H1 (cell line): ENCODE results near the gene EFR3B. TPM values are rescaled to one million over a fixed set of nuclear protein-coding genes. Genes with fewer than 3 reads are reported as not detected.

Experiments used
- CTCF ChIA-PET: fragments of 300-600 bp; sonication (Branson Sonifier 250); formaldehyde crosslinking; loops from one replicate; lab custom pipeline; 2021; ENCODE audit not compliant: partially characterized antibody; lab: Charles Lee
- POLR2A ChIA-PET: fragments of 300-600 bp; sonication (Branson Sonifier 250); formaldehyde crosslinking; loops from one replicate; lab custom pipeline; 2021; ENCODE audit warnings: inconsistent platforms; ENCODE audit not compliant: partially characterized antibody; lab: Charles Lee
- DNase-seq, 2 experiments: peaks; one replicate each; pipeline versions ENCODE4 v3.0.0 to v3.0.0-alpha.2; 2010 to 2022; ENCODE audit warnings: low spot score in 2 of 2, low read depth in 1 of 2, mixed read lengths in 1 of 2
- FAIRE-seq: peaks from 2 replicates; lab custom pipeline; 2011; peaks lifted over from hg19 to GRCh38; lab: Jason Lieb, UNC
- H2AFZ ChIP-seq: 2 replicates; pipeline ENCODE4 v1.8.1; 2012; ENCODE audit warnings: low read length, inconsistent platforms
- H2AK5ac ChIP-seq: 2 replicates; pipeline ENCODE4 v1.6.1; 2013; ENCODE audit warnings: low read depth, low read length
- H2BK120ac ChIP-seq: replicated peaks from 2 replicates; pipeline ENCODE3; 2013; ENCODE audit warnings: low read depth, low read length, inconsistent platforms
- H2BK12ac ChIP-seq: 2 replicates; pipeline ENCODE4 v1.6.1; 2013; ENCODE audit warnings: low read depth, low read length
- H2BK15ac ChIP-seq: 2 replicates; pipeline ENCODE4 v1.6.1; 2013; ENCODE audit warnings: low read length
- H2BK20ac ChIP-seq: 2 replicates; pipeline ENCODE4 v1.6.1; 2013; ENCODE audit warnings: low read length
- H2BK5ac ChIP-seq: 2 replicates; pipeline ENCODE4 v1.6.1; 2013; ENCODE audit warnings: low read depth, low read length
- H3K14ac ChIP-seq: 2 replicates; pipeline ENCODE4 v1.6.1; 2013; ENCODE audit warnings: inconsistent platforms; ENCODE audit not compliant: insufficient read length
- H3K18ac ChIP-seq: 2 replicates; pipeline ENCODE4 v1.6.1; 2013; ENCODE audit warnings: low read length; ENCODE audit errors: extremely low read depth
- H3K23ac ChIP-seq: 2 replicates; pipeline ENCODE4 v1.6.1; 2013; ENCODE audit warnings: inconsistent platforms; ENCODE audit not compliant: insufficient read length
- H3K23me2 ChIP-seq: 2 replicates; pipeline ENCODE4 v1.6.1; 2013; ENCODE audit warnings: low read depth, low read length
- H3K27ac ChIP-seq: 2 replicates; pipeline ENCODE4 v1.6.1; 2011; ENCODE audit warnings: low read depth, low read length, inconsistent platforms
- H3K27me3 ChIP-seq, 4 experiments: replicated peaks in 1 of 4; 1 replicate in 1 of 4; 2 replicates in 3 of 4; pipeline versions ENCODE4 v1.6.1 to v1.8.1; 2011 to 2013; ENCODE audit warnings: low read length in 3 of 4, mild to moderate bottlenecking in 3 of 4, inconsistent platforms in 2 of 4, mixed read lengths in 2 of 4, moderate library complexity in 1 of 4; ENCODE audit not compliant: control insufficient read depth in 3 of 4, insufficient read depth in 3 of 4; ENCODE audit errors: extremely low read depth in 1 of 4
- H3K36me3 ChIP-seq, 4 experiments: 2 replicates each; pipeline versions ENCODE4 v1.6.1 to v1.8.1; 2011 to 2013; ENCODE audit warnings: mild to moderate bottlenecking in 4 of 4, low read length in 3 of 4, moderate library complexity in 2 of 4, control low read depth in 1 of 4, inconsistent platforms in 1 of 4; ENCODE audit not compliant: insufficient read depth in 4 of 4, control insufficient read depth in 2 of 4
- H3K4ac ChIP-seq: replicated peaks from 2 replicates; pipeline ENCODE3; 2013; ENCODE audit warnings: low read length, low read depth, mixed read lengths, inconsistent platforms; ENCODE audit not compliant: insufficient read length
- H3K4me1 ChIP-seq, 4 experiments: replicated peaks in 1 of 4; 1 replicate in 1 of 4; 2 replicates in 3 of 4; pipeline versions ENCODE4 v1.6.1 to v1.8.1; 2011 to 2013; ENCODE audit warnings: low read length in 3 of 4, inconsistent platforms in 2 of 4, mixed read lengths in 1 of 4; ENCODE audit not compliant: insufficient read depth in 4 of 4, control insufficient read depth in 3 of 4
- H3K4me2 ChIP-seq, 2 experiments: 2 replicates each; pipeline versions ENCODE4 v1.6.1 to v1.8.1; 2011 to 2013; ENCODE audit warnings: low read depth in 2 of 2, low read length in 2 of 2, control low read depth in 1 of 2, inconsistent platforms in 1 of 2, mild to moderate bottlenecking in 1 of 2; ENCODE audit not compliant: insufficient read depth in 1 of 2
- H3K4me3 ChIP-seq, 4 experiments: fragments of 200-600, 300-600 bp in 1 of 4; sonication (generic), shearing (Covaris generic), sonication (Bioruptor Twin) in 1 of 4; 2 replicates each; pipeline versions ENCODE4 v1.5.1 to v1.8.1; 2011 to 2016; ENCODE audit warnings: low read length in 4 of 4, low read depth in 3 of 4, control low read depth in 2 of 4, inconsistent platforms in 2 of 4, mild to moderate bottlenecking in 2 of 4, mixed read lengths in 1 of 4, moderate library complexity in 1 of 4; ENCODE audit not compliant: insufficient read depth in 2 of 4; ENCODE audit errors: extremely low read depth in 1 of 4
- H3K56ac ChIP-seq: replicated peaks from 2 replicates; pipeline ENCODE3; 2013; ENCODE audit warnings: low read depth, mild to moderate bottlenecking, mixed read lengths, low read length, inconsistent platforms; ENCODE audit not compliant: insufficient read length
- H3K79me1 ChIP-seq: 2 replicates; pipeline ENCODE4 v1.6.1; 2013; ENCODE audit warnings: low read depth, low read length, control low read depth
- H3K79me2 ChIP-seq, 2 experiments: 2 replicates each; pipeline versions ENCODE4 v1.6.1 to v1.8.1; 2012 to 2013; ENCODE audit warnings: low read length in 2 of 2, mild to moderate bottlenecking in 2 of 2, inconsistent platforms in 1 of 2; ENCODE audit not compliant: insufficient read depth in 2 of 2, control insufficient read depth in 1 of 2
- H3K9ac ChIP-seq, 4 experiments: replicated peaks in 1 of 4; 1 replicate in 1 of 4; 2 replicates in 3 of 4; pipeline versions ENCODE4 v1.6.1 to v1.8.1; 2011 to 2013; ENCODE audit warnings: low read depth in 3 of 4, low read length in 3 of 4, control low read depth in 2 of 4, mild to moderate bottlenecking in 2 of 4, moderate library complexity in 2 of 4, inconsistent platforms in 1 of 4; ENCODE audit errors: extremely low read depth in 1 of 4
- H3K9me3 ChIP-seq, 2 experiments: 2 replicates each; pipeline versions ENCODE4 v1.6.1 to v1.8.1; 2012 to 2013; ENCODE audit warnings: mild to moderate bottlenecking in 2 of 2, moderate library complexity in 2 of 2, control low read depth in 1 of 2, inconsistent platforms in 1 of 2, low read depth in 1 of 2, low read length in 1 of 2, mixed read lengths in 1 of 2; ENCODE audit not compliant: insufficient read depth in 2 of 2
- H4K20me1 ChIP-seq, 2 experiments: replicated peaks in 1 of 2; 2 replicates each; pipeline versions ENCODE3 to v1.8.1; 2011 to 2013; ENCODE audit warnings: inconsistent platforms in 2 of 2, low read length in 2 of 2, mild to moderate bottlenecking in 1 of 2; ENCODE audit not compliant: insufficient read depth in 2 of 2, control insufficient read depth in 1 of 2
- H4K5ac ChIP-seq: 2 replicates; pipeline ENCODE4 v1.6.1; 2013; ENCODE audit warnings: low read length, low read depth, mixed read lengths, inconsistent platforms; ENCODE audit not compliant: insufficient read length
- H4K8ac ChIP-seq: 2 replicates; pipeline ENCODE4 v1.8.0; 2013; ENCODE audit warnings: mild to moderate bottlenecking, moderate library complexity, low read length, inconsistent platforms; ENCODE audit not compliant: insufficient read depth; ENCODE audit errors: extremely low read depth
- H4K91ac ChIP-seq: replicated peaks from 2 replicates; pipeline ENCODE3; 2013; ENCODE audit warnings: low read length, mixed read lengths, inconsistent platforms; ENCODE audit not compliant: insufficient read length
- GTF2F1 ChIP-seq: IDR thresholded peaks from 2 replicates; pipeline ENCODE4 v1.6.1; 2012; ENCODE audit warnings: low read depth, low read length, improper control_type of control experiment, borderline replicate concordance
- PHF8 ChIP-seq: fragments of 200-600 bp; sonication (generic); conservative IDR thresholded peaks from 2 replicates; pipeline ENCODE4 v1.7.1; 2012; ENCODE audit warnings: low read depth, mild to moderate bottlenecking, inconsistent platforms, low read length, moderate library complexity
- POLR2AphosphoS5 ChIP-seq: IDR thresholded peaks from 2 replicates; pipeline ENCODE4 v1.6.1; 2011; ENCODE audit warnings: low read depth, low read length
- POU5F1 ChIP-seq: IDR thresholded peaks from 2 replicates; pipeline ENCODE4 v1.6.1; 2011; ENCODE audit warnings: low read depth, mild to moderate bottlenecking, low read length, moderate library complexity
- TBP ChIP-seq: IDR thresholded peaks from 2 replicates; pipeline ENCODE4 v1.6.1; 2011; ENCODE audit warnings: low read depth, low read length, improper control_type of control experiment
- TCF12 ChIP-seq: IDR thresholded peaks from 2 replicates; pipeline ENCODE4 v1.6.1; 2011; ENCODE audit warnings: low read depth, mild to moderate bottlenecking, low read length
- ZNF274 ChIP-seq: IDR thresholded peaks from 2 replicates; pipeline ENCODE4 v1.7.0; 2012; ENCODE audit warnings: low read length, borderline replicate concordance; ENCODE audit errors: extremely low read depth
- WGBS, 2 experiments: shearing (Covaris generic) in 1 of 2; methylation state at CpG; one replicate each; pipeline versions ENCODE4 v1.1.6 to v1.1.7; 2013 to 2015; ENCODE audit warnings: low lambda C conversion rate in 2 of 2, mixed read lengths in 2 of 2, inconsistent platforms in 1 of 2, low coverage in 1 of 2, missing lambda C conversion rate in 1 of 2; ENCODE audit not compliant: insufficient replicate concordance in 2 of 2, insufficient coverage in 1 of 2, insufficient read length in 1 of 2; ENCODE audit errors: extremely low coverage in 1 of 2, missing lambda C conversion rate in 1 of 2; 5-methylcytosine and 5-hydroxymethylcytosine counted together
- polyA plus RNA-seq, 7 experiments: library from polyadenylated mRNA; depleted of rRNA in 3 of 7; stranded (reverse) in 5 of 7; unstranded in 2 of 7; fragments of >200 nt in 5 of 7; fragments of 200-250 nt in 2 of 7; gene quantifications; 1 replicate in 5 of 7; 2 replicates in 1 of 7; 4 replicates in 1 of 7; pipeline versions ENCODE4 v1.2.1 to v1.2.3, GENCODE V29; 2011 to 2013; ENCODE audit warnings: missing spikeins in 2 of 7, mixed read lengths in 2 of 7
- total RNA-seq: library from RNA; stranded (reverse); fragmentation: NEBNext Ultra II Directional; extraction: Animal tissue kit (Norgen Biotek cat#: 25700); gene quantifications from 2 replicates; pipeline ENCODE4 v1.2.1, GENCODE V29; 2021

EFR3B gene
- total and polyA plus RNA-seq, 2 of the 8 experiments (the other 6 are each of a cell fraction or from before 2014, with no cell fraction given), result 3.4 to 9.6 TPM

- no peak overlapping the region for H2BK15ac ChIP-seq
- DNase-seq (no peak), FAIRE-seq (no peak)
- WGBS, 2 experiments, result 86% methylated on average over 12 of the region's 12 CpGs; no CpG with 5 or more reads in 1 of the 2 experiments
- H2BK5ac ChIP-seq, result no peak overlapping the region
- no peak overlapping the region for H3K4me2 ChIP-seq
- H2BK120ac ChIP-seq, result no peak overlapping the region
- no peaks in the 10 kb centered on the region for H4K20me1 ChIP-seq
- H3K18ac ChIP-seq, result no peak overlapping the region
- TF ChIP-seq PHF8 (no peak), POLR2AphosphoS5 (no peak), TBP (no peak), GTF2F1 (no peak), POU5F1 (no peak), ZNF274 (no peak), TCF12 (no peak)
- no peak overlapping the region for H3K14ac ChIP-seq
- no peaks in the 10 kb centered on the region for H3K9me3 ChIP-seq
- no peaks in the 10 kb centered on the region for H3K79me1 ChIP-seq
- H3K23ac ChIP-seq, result no peak overlapping the region
- H3K36me3 ChIP-seq, result no peaks in the 10 kb centered on the region
- H3K9ac ChIP-seq, result no peak overlapping the region
- no peaks in the 10 kb centered on the region for H3K4me1 ChIP-seq
- no peak overlapping the region for H4K5ac ChIP-seq
- H4K8ac ChIP-seq, result no peak overlapping the region
- no peak overlapping the region for H2AFZ ChIP-seq
- no peak overlapping the region for H3K4me3 ChIP-seq
- H3K23me2 ChIP-seq, result no peaks in the 10 kb centered on the region
- ChIA-PET CTCF (interaction anchor here (0.7 to 1.0 kb wide), 2 partner anchors 18 to 120 kb away, joined by 3 read pairs; no protein-coding TSS in a partner anchor), POLR2A (interaction anchor here (0.9 kb wide), 2 partner anchors 13 to 21 kb away, joined by 3 read pairs; no protein-coding TSS in a partner anchor)
- no peak overlapping the region for H2AK5ac ChIP-seq
- no peak overlapping the region for H2BK12ac ChIP-seq
- H2BK20ac ChIP-seq, result no peak overlapping the region
- no peaks in the 10 kb centered on the region for H3K27me3 ChIP-seq
- H3K56ac ChIP-seq, result no peak overlapping the region
- no peaks in the 10 kb centered on the region for H3K79me2 ChIP-seq
- no peak overlapping the region for H3K4ac ChIP-seq
- no peak overlapping the region for H3K27ac ChIP-seq
- H4K91ac ChIP-seq, result no peak overlapping the region
Measured at GRCh38 chr2:25151718-25152117, 109.8 kb downstream of the EFR3B start.
